Fibroblast of lung (primary cell): ENCODE measurements around the gene GAS2L2.

Source experiments
- CTCF ChIP-seq, 2 donors: IDR thresholded peaks in 1 of 2; conservative IDR thresholded peaks in 1 of 2; 1 replicate in 1 of 2; 2 replicates in 1 of 2; pipeline ENCODE4 v1.5.1; 2011 to 2012; ENCODE audit warnings: low read length in 2 of 2, control low read depth in 1 of 2, inconsistent platforms in 1 of 2, low read depth in 1 of 2, mild to moderate bottlenecking in 1 of 2
- EZH2 ChIP-seq: IDR thresholded peaks from 2 replicates; pipeline ENCODE4 v1.5.1; 2012; ENCODE audit warnings: low read length, control low read depth, mild to moderate bottlenecking; ENCODE audit errors: missing control alignments

DNA sequence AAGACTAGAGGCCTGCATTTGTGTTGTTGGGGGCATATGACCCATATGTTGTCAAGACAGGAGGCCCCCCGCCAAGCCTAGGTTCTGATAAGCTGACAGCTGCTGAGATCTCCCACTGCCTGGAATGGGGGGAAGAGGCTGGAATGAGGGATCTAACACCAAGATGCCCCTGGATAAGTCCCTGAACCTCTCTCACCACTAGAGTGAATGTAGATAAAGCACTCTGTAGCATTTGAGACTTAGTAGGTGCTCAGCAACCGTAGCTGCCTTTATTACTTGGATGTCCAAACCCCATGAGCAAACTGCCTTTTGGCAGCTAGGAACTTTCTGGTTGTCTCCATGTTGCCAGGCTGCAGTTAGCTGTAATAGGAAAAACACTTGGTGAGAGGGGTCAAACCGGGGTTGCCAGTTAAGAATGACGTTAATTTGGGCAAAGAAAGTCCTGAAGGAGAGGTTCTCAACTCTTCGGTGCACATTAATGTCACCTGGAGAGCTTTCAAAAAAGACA, 26.0 kb downstream of the GAS2L2 start:
- no peak for TF ChIP-seq CTCF (conservative IDR thresholded peaks at IDR 0.05 in 1 of 2, IDR thresholded peaks at IDR 0.05 in 1 of 2; ENCODE audit: low read depth in 1 of 2, low read length in 2 of 2)
- TF ChIP-seq EZH2: no peak
